Testis (tissue), 2 donors: ENCODE measurements around the gene BCKDK.

Source experiments
- CTCF ChIP-seq, 3 experiments: fragments of 450-650 bp in 2 of 3; fragments of 200-600 bp in 1 of 3; sonication (generic) in 1 of 3; IDR thresholded peaks; one replicate each; pipeline ENCODE4 v1.5.1; 2016 to 2019; ENCODE audit warnings: antibody characterized with exemption in 3 of 3, mild to moderate bottlenecking in 2 of 3, moderate library complexity in 1 of 3
- POLR2A ChIP-seq: fragments of 450-650 bp; IDR thresholded peaks from one replicate; pipeline ENCODE4 v1.6.1; 2017; ENCODE audit warnings: antibody characterized with exemption, mild to moderate bottlenecking, moderate library complexity

- TF ChIP-seq CTCF (IDR thresholded peaks at IDR 0.05) (no peak), POLR2A (no peak)
Measured at GRCh38 chr16:31067342-31067741, 40.8 kb upstream of the BCKDK start.
